HG02678 (cell line): ENCODE measurements around the gene APOL4.
"Not testable (repeated sequence)": the region's sequence is repeated elsewhere in the genome, so short reads cannot be mapped to it uniquely, and the experiment has no call there.

ENCODE experiments used
- ATAC-seq: cut with Tn5 transposase; IDR thresholded peaks from one replicate; pipeline ENCODE4 v1.9.1; 2021; ENCODE audit warnings: mild to moderate bottlenecking, moderate library complexity; ENCODE audit not compliant: unreplicated experiment

The APOL4 gene

DNA sequence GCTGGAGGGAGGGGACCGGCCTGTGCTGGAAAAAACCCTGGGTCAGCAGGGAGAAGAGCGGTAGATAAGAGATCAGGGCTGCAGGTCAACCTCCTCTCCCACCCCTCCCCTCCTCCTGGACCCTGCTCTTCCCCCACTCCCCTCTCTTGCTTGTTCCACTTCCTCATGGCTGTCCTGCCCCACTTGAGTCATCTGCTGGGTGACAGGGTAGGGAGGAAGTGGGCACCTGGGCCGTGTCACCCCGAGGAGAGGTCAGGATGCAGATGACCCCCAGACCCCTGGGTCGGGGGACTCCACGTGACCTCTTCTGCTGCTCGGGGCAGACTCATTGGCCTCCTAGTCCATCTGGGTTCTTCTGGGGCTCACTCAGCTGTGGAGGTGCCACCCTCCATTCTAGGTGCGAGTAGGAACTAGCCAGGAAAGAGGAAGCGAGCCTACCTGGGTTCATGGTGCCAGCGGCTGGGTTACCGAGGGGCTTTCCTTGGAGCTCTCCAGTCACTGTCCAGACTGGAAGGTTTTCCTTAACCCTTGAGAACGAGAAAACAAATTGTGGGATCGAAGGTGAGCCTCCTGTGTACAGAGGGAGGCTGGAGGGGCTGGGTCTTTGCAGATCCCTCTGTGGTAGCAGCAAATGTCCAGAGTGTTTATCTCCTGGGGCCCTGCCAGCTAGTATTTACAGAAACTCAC lies 31.2 kb upstream of the APOL4 start:
- ATAC-seq: no peak

DNA sequence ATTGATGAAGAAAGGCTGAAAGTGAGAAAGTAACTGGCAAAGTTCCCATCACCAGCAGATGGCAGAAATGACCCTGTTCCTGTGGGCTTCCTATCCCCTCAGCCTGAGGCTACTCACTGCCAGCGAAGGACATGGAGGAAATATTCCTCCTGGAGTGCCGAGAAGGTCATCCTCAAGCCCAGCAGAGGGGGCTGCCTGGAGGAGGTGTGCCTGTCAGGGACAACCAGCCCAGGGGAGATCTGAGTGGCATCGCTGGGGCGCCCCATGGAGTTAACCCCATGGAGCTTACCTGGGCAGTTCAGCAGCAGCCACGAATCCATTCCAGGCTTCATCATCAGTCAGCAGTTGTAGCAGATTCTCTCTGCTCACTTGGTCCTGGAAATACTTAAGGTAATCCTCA lies 29.4 kb upstream of the APOL4 start:
- ATAC-seq: not testable (repeated sequence)

DNA sequence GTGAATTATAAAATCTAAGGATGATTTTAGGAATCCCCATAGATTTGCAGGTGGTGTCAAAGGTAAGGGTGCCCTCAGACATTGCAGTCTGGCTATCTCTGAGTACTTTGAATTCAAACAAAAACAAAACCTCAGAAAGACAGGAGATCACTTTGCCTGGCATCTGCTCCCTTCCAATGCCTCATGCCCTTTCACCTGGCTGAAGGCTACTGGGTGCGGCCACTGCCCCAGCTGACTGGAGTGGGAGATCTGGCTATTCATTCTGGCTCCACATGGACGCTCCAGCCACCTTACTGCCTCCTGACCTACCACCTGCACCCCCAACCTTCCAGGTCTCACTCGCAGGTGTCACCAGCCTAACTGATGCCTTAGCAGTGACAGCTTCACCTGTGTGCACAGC lies 28.0 kb upstream of the APOL4 start:
- not testable (repeated sequence) for ATAC-seq

DNA sequence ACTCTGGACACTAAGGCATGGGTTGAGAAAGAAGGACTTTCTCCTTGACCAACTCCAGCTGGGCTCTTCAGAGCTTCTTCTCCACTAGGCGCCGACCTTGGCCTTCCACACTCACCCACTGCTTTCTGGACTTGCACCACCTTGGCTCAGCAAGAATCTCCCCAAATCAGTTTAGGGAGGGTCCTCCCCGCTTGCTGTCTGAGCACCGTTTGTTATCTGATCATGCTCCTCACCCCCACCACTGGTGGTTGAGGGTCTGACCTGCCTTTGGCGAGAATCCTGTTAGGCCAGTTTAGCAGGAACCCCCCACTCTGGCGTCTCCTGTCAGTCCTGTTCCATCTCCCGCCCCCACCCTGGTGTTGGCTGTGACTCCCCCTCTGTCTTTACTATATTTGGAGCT lies 27.3 kb upstream of the APOL4 start:
- no peak for ATAC-seq

DNA sequence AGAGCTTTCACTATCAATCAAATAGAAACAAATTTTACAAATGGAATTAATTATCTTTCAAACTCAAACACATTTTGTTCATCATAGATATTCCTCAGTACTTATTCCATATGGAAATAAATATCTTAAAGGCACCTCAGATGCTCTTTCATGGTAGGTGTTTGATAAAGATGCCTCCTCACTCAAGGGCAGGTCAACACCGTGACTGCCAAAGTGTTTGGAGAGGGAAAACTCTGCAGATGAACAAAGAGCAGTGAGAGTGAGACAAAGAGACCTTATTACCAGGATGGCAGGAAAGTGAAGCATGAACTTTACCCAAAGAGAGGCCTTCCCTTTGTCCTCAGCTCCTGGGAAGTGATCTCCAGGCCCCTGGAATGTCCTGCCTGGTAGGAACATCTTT lies 26.8 kb upstream of the APOL4 start:
- ATAC-seq: not testable (repeated sequence)

DNA sequence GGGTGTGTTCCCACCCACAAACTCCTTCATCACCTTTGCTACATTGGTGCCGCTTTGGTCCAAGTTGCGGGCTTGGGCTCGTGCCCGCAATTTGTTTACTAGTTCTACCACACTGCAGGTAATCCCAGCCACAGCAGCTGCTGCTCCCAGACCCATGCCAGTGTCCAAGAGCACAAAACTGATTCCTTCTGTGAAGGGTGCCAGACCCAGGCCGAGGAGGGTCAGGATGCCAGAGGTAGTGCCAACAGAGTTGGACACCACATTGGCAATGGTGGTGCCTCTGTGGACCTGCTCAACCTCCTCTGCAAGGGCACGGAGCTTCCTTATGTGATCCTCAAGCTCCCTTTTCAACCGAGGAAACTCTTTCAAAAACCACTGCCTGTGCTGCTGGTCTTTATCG lies 26.2 kb upstream of the APOL4 start:
- ATAC-seq: no peak

DNA sequence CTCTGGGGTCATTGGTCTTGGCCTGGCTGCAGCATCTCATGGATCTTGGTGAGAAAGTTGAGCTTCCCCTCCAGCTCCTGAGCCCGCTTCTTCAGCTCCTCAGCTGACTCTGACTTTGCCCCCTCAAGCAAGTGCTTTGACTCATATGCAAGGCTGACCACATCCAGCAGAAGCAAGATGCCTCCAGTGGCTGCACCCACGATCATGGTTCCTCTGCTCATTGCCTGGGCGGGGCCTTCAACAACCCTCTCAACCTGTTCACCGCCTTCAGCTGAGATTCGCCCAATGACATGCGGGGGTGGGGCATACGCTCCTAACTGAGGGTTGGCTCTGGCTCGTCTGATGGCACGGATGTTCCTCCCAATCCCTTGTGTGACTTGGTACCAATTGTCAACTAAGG lies 25.8 kb upstream of the APOL4 start:
- ATAC-seq: no peak

DNA sequence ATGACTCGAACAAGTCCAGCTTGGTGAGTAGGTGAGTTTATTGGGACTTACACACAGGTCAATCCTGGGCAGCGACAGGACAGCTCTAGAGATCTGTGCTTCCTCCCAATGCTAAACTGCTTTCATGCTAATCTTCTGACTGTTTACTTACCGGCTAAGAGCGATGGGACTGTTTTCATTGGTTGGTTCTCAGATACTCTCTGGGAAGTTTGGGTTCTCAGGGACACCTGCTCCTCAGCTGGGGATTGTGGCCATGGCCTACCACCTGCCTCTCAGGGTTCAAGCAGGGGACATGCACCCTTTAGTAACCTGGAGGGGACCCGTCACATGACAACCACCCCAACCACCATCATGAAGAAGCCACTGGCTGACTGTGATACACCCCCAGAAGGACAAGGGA lies 24.6 kb upstream of the APOL4 start:
- ATAC-seq: no peak

DNA sequence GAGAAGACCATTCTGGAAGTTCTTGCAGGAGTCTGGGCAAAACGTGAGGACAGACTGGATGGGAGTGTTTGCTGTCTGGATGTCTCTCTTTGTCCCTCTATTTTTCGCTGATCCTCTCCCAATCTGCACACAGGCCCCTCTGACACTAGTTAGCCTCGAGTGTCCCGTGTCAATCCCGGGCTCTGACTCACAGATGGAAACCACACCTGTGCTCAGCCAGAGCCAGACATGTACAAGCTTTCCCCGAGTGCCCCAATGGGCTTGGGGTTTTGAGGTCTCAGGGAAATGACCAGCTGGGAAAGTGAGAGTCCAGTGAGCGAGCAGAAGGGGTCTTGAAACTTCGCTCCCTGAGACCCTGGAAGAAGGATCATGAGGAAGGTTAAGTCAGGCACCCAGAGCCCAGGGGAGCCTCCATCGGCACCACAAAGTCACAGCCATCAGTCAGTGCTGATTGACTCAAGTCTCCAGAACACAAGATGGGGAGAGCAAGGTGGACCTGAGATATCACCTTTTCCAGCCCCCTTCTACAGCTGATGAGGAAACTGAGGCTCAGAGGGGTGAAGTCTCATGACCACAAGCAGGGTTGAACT lies 23.8 kb upstream of the APOL4 start:
- no peak for ATAC-seq

DNA sequence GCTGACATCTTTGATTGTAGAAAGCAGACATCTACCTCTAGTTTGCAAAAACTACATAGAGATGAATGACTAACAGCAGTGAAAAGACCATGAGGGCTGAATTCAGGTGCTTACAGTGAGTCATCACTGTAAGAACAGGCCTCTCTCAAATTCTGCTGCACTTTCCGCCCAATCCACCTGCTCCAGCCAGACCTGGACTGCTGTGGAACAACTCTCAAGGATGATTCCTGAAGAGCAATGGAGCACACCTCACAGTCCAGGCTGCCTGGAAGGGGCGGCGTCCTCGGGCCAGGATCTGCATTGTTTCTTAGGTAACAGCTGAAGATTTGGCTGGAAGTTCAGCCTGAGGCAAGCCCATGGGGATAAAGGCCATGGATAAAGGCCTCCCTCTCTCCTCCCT lies 22.6 kb upstream of the APOL4 start:
- ATAC-seq: no peak

DNA sequence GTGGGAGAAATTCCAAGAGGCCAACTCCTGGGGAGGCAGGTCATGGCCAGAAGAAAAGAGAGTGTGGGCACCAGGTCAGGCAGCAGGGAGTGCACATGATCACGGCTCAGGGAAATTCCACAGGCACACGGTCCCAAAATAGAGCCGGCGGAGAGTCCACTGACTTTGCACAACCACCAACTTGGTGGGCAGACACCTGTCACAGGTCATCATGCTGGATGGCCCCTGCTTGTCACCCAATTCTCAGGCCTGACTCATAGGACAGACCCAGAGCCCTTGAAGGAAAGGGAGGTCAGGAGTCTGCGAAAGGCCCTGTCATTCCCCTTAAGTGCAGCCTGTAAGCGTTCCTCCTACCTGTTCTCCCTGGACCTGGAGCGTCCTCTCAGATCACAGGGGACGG lies 21.9 kb upstream of the APOL4 start:
- no peak for ATAC-seq

DNA sequence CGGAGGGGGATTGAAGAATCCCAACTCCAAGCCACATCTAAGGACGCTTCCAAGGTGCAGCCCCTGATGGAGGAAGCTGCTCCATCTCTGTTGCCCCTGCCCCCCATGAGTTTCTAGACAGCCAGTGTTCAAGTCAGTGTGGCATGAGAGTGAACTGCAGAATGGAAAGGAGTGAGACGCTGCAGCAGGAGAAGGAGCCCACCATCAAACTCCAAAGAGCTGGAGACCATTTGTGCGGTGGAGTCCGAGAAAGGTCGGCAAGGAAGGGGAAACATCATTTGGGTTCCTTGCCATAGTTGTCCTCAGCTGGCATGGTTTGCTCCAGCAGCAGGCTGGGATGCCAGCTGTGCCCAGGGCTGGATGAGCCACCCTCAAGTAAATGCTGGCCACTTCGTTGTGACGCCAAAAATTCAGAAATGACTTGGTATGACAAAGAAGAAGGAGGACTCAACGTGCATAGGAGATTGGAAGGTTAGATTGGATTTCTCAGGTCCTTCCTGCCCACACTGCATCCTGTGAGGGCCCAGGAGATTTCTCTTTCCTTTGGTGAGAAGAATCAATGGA lies 21.4 kb upstream of the APOL4 start:
- ATAC-seq: no peak

DNA sequence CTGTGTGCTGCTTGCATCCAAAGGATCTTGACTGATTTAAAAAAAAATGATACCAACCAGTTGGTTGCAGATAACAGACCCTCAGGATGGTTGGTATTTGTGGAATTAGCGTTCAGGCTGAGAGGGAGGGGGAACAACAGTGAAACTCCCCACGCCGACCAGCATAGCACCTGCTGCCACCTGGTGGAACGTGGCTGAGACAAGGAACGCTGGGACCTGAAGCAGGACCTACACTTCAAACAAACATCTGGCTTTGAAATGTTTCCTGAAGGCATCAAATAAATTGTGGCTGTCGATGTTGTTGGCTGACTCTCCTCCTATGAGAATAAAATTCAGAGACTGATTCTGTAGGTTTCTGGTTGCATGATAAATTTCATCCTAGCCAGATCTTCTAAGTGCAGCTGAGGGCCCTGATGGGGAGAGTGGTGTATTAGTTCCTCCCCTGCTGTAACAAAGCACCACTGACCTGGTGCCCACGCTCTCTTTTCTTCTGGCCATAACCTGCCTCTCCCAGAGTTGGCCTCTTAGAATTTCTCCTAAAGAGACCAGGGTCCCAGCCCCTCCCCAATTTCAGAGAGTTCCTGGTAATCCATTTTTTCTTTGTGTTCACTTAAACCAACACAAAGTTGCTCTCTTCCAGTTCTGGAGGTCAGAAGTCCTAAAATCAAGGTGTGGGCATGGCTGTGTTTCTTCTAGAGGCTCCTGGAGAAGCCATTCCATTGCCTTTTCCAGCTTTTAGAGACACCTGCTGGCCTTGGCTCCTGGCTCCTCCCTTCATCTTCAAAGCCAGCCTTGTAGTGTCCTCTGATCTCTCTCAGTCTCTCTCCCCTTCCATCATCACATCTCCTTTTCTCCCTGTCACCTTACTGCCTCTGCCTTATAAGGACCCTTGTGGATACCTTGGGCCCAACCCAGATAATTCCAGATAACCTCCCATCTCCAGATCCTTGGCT lies 20.5 kb upstream of the APOL4 start:
- ATAC-seq: no peak

DNA sequence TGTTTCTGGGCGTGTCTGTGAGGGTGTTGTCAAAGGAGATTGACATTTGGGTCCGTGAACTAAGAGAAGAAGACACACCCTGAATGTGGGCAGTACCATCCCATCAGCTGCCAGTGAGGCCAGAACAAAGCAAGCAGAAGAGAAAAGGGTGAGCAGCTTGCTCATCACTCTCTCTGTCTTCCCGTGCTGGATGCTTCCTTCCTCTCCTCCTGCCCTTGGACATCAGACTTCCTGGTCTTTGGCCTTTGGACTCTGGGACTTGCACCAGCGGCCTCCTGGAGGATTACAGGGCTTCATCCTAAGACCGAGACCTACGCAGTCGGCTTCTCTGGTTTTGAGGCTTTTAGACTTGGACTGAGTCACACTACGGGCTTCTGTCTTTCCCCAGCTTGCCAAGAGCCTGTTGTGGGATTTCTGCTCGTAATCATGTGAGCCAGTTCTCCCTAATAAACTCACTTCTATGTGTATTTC lies 18.9 kb upstream of the APOL4 start:
- ATAC-seq: no peak

DNA sequence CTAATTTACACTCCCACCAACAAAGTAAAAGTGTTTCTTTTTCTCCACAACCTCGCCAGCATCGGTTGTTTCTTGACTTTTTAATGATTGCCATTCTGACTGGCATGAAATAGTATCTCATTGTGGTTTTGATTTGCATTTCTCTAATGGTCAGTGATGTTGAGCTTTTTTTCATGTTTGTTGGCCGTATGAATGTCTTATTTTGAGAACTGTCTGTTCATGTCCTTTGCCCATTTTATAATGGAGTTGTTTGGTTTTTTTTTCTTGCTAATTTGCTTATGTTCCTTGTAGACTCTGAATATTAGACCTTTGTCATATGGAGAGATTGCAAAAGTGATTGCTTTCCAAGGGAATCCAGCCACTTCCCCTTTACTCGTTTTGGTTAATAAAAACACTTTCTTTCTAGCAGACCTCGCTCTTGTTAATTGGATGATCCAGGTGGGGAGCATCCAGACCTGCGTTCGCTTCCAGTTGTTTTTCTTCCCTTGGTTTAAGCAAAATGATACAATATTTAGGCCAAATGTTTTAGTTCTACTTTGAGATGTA lies 17.1 kb upstream of the APOL4 start:
- ATAC-seq: no peak

DNA sequence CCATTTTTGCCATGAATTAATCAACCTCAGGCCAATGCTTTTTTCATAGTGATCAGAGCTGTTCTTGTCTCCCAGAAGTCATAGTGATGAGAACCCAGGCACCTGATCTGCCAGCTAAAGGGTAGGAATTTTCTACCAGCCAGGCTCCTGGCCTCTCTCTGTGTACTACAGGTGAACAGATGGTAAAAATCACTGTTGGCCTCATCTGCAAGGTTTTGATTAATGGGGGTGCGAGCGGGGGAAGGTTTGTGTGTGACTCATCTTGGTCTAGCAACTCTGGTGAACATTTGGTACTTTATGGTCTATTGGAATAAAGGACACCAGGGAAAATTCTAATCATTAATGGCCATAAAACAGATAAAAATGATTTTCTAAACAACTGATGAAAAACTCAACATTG lies 14.4 kb upstream of the APOL4 start:
- ATAC-seq: no peak

DNA sequence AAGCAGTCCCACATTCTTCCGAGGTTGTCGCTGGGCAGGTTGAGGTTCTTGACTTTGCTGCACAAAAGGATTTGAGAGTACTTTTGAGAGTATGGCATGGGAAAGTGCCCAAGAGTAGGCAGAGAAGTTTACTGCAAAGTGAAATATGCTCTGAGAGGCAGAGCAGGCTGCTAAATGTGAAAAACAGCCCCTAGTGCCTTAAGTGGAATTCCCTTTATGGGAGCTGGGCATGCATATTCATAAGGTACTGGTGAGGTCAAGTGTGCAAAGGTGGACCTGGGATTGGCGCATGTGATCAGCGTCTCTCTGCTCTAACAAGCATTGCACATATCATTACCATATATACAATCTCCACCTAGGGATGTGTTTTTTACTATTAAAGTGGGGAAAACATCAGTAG lies 12.0 kb upstream of the APOL4 start:
- no peak for ATAC-seq

DNA sequence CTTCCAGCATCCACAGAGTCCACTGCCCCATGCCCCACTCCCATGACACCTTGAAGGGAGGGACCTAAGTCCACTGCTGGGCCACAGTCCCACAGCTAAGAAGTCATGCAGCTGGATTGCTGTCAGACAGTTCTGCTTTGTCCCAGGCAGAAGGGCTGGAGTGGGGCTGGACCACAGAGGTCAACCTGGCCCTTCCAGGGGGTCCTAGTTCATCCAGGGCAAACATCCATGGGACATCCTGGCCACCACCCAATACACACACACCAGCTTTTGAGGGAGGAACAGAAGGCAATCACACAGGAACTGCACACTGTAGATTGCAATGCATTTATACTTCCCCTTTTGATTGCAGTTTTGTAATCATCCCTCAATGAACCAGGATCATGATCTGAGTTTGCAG lies 11.3 kb upstream of the APOL4 start:
- no peak for ATAC-seq

DNA sequence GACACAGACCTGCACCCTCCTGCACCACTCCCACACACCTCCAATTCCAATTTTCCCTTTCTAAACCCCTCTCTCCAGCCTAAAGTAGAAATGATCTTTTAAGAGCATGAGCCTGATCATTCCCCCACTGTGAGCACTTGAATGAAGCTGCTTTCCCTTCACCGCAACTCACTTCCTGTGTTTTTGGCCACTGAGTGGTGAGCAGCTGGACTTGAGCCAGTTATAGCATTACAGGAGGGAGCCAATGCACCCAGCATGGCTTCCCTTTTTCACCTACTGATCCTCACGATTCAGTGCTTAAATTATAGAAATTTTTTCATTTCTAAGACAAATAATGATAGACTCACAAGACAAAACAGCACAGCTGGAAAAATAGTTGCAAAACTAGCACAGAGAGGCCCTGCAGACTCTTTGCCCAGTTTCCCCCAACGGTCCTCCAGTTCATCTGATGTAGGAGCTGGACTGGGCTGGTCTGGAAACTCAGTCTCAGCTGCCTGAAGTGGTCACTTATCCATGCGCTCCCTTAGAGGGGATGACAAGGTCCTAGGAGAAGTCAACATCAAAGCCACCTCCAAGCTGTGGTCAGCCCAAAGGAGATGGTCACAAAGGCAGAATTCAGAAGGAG lies 9.7 kb upstream of the APOL4 start:
- ATAC-seq: no peak

DNA sequence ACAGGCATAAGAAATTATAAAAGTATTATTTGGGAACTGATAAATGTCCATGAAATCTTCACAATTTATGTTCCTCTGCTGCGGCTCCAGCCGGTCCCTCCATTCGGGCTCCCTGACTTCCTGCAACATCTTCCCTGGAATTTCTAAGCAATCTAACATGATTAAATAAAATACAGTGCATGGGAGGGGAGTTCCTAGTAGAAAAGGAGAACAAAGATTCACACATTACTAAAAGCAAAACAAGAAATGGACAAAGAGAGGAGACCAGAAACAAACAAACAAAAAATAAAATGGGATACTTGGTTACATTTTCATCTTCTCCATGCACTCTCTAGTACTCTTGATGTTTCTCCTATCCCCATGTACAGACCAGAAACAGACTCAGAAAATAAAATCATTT lies 8.6 kb upstream of the APOL4 start:
- ATAC-seq: no peak

DNA sequence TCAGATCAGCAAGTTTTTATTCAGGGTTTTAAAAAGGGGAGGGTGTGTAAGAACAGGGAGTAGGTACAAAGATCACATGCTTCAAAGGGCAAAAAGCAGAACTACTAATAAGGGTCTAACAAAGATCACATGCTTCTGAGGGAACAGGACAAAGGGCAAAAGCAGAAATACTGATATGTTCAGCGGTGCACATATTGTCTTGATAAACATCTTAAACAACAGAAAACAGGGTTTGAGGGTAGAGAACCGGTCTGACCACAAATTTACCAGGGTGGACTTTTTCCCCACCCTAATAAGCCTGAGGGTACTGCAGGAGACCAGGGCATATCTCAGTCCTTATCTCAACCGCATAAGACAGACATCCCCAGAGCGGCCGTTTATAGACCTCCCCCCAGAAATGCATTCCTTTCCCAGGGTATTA lies 7.9 kb upstream of the APOL4 start:
- ATAC-seq: not testable (repeated sequence)
